Trophoblast cell (in vitro differentiated cells and primary cell): ENCODE data around the gene ASTN1.

Experiments
- DNase-seq, 2 donors: peaks; one replicate each; pipeline ENCODE4 v3.0.0-alpha.2; 2016
- H2AFZ ChIP-seq: 2 replicates; pipeline ENCODE4 v1.6.1; 2013; ENCODE audit warnings: low read length, moderate library complexity, mild to moderate bottlenecking; ENCODE audit not compliant: insufficient read depth, poor library complexity
- H2AK5ac ChIP-seq: 2 replicates; pipeline ENCODE4 v1.6.1; 2013; ENCODE audit warnings: mild to moderate bottlenecking, low read length
- H2BK120ac ChIP-seq: 2 replicates; pipeline ENCODE4 v1.6.1; 2013; ENCODE audit warnings: low read length, mild to moderate bottlenecking, moderate library complexity; ENCODE audit not compliant: insufficient read depth, poor library complexity
- H2BK12ac ChIP-seq: 2 replicates; pipeline ENCODE4 v1.6.1; 2013; ENCODE audit warnings: mild to moderate bottlenecking, low read length, moderate library complexity
- H2BK5ac ChIP-seq: 2 replicates; pipeline ENCODE4 v1.6.1; 2013; ENCODE audit warnings: low read length, low read depth, moderate library complexity, mild to moderate bottlenecking; ENCODE audit not compliant: poor library complexity
- H3K14ac ChIP-seq: 2 replicates; pipeline ENCODE4 v1.6.1; 2013; ENCODE audit warnings: mild to moderate bottlenecking, low read length
- H3K18ac ChIP-seq: 2 replicates; pipeline ENCODE4 v1.6.1; 2013; ENCODE audit warnings: mild to moderate bottlenecking, low read length
- H3K23ac ChIP-seq: 2 replicates; pipeline ENCODE4 v1.6.1; 2013; ENCODE audit warnings: low read length
- H3K27ac ChIP-seq: 2 replicates; pipeline ENCODE4 v1.5.1; 2013; ENCODE audit warnings: low read depth, mild to moderate bottlenecking, inconsistent platforms, low read length, moderate library complexity
- H3K27me3 ChIP-seq: 2 replicates; pipeline ENCODE4 v1.6.1; 2013; ENCODE audit warnings: inconsistent platforms, mild to moderate bottlenecking, low read length, moderate library complexity; ENCODE audit not compliant: insufficient read depth
- H3K36me3 ChIP-seq, 2 experiments: 1 replicate in 1 of 2; 2 replicates in 1 of 2; pipeline ENCODE4 v1.6.1; 2013; ENCODE audit warnings: low read length in 2 of 2, mild to moderate bottlenecking in 2 of 2, moderate library complexity in 1 of 2; ENCODE audit not compliant: insufficient read depth in 2 of 2, control insufficient read depth in 1 of 2
- H3K4ac ChIP-seq: 2 replicates; pipeline ENCODE4 v1.6.1; 2013; ENCODE audit warnings: low read depth, mild to moderate bottlenecking, low read length, moderate library complexity
- H3K4me1 ChIP-seq, 2 experiments: 1 replicate in 1 of 2; 2 replicates in 1 of 2; pipeline ENCODE4 v1.6.1; 2013; ENCODE audit warnings: low read length in 2 of 2, mild to moderate bottlenecking in 2 of 2, moderate library complexity in 1 of 2; ENCODE audit not compliant: insufficient read depth in 2 of 2, control insufficient read depth in 1 of 2
- H3K4me2 ChIP-seq: 2 replicates; pipeline ENCODE4 v1.6.1; 2013; ENCODE audit warnings: inconsistent platforms, mild to moderate bottlenecking, low read length, moderate library complexity
- H3K4me3 ChIP-seq: 2 replicates; pipeline ENCODE4 v1.5.1; 2013; ENCODE audit warnings: mild to moderate bottlenecking, low read depth, low read length, inconsistent platforms
- H3K79me1 ChIP-seq: one replicate; pipeline ENCODE4 v1.6.1; 2013; ENCODE audit warnings: low read length
- H3K79me2 ChIP-seq: 2 replicates; pipeline ENCODE4 v1.6.1; 2013; ENCODE audit warnings: low read length, mild to moderate bottlenecking; ENCODE audit not compliant: control insufficient read depth, insufficient read depth, poor library complexity
- H3K9ac ChIP-seq: 2 replicates; pipeline ENCODE4 v1.6.1; 2013; ENCODE audit warnings: mild to moderate bottlenecking, low read length
- H3K9me3 ChIP-seq: 2 replicates; pipeline ENCODE4 v1.6.1; 2013; ENCODE audit warnings: low read depth, mild to moderate bottlenecking, control low read depth, inconsistent platforms, low read length; ENCODE audit not compliant: insufficient read depth
- H4K12ac ChIP-seq: 2 replicates; pipeline ENCODE4 v1.6.1; 2013; ENCODE audit warnings: low read depth, mild to moderate bottlenecking, low read length, moderate library complexity
- H4K8ac ChIP-seq: 2 replicates; pipeline ENCODE4 v1.6.1; 2013; ENCODE audit warnings: low read depth, mild to moderate bottlenecking, low read length, moderate library complexity
- H4K91ac ChIP-seq: one replicate; pipeline ENCODE4 v1.6.1; 2013; ENCODE audit warnings: low read depth, mild to moderate bottlenecking, low read length, moderate library complexity
- WGBS: extraction: QIAGEN DNeasy Blood & Tissue Kit; methylation state at CpG from one replicate; pipeline ENCODE4 v1.1.7; 2013; ENCODE audit warnings: missing lambda C conversion rate; ENCODE audit not compliant: insufficient read length, insufficient coverage; ENCODE audit errors: extremely low coverage; 5-methylcytosine and 5-hydroxymethylcytosine counted together

The ASTN1 gene

DNA sequence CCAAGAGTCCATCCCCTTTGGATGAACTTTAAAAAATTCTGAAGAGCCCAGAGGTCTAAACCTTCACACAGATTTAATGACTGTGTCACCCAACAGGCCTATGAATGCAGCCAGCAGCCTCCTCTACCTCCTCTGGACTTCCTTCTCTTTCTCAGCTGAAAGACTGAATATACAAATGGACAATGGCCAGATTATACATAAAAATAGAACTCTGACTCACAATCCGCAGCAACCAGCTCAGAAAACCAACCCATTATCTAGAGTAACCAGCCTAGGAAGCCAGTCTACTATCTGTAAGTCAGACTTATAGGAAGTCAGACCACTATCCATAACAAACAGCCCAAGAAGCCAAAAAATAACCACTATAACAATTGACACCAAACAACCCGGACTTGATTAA lies 224.5 kb downstream of the ASTN1 start:
- H3K4me2 ChIP-seq, result no peak overlapping the region
- no peak overlapping the region for H3K14ac ChIP-seq
- no peak overlapping the region for H2BK5ac ChIP-seq
- H4K12ac ChIP-seq, result no peak overlapping the region
- H3K9ac ChIP-seq, result no peak overlapping the region
- H3K79me2 ChIP-seq, result no peaks in the 10 kb centered on the region
- H3K4me1 ChIP-seq, result no peaks in the 10 kb centered on the region
- no peak overlapping the region for H3K4ac ChIP-seq
- H4K8ac ChIP-seq, result no peak overlapping the region
- H3K36me3 ChIP-seq, result no peaks in the 10 kb centered on the region
- H2BK120ac ChIP-seq, result no peak overlapping the region
- H3K4me3 ChIP-seq, result no peak overlapping the region
- no peaks in the 10 kb centered on the region for H3K27me3 ChIP-seq
- H3K23ac ChIP-seq, result no peak overlapping the region
- H2BK12ac ChIP-seq, result no peak overlapping the region
- H3K9me3 ChIP-seq, result peaks cover 2% of the 10 kb centered on the region
- no peak overlapping the region for H4K91ac ChIP-seq
- no CpG with 5 or more reads among the region's 2 CpGs for WGBS
- no peak overlapping the region for H3K27ac ChIP-seq
- H2AFZ ChIP-seq, result no peak overlapping the region
- H2AK5ac ChIP-seq, result no peak overlapping the region
- H3K79me1 ChIP-seq, result no peaks in the 10 kb centered on the region
- no peak overlapping the region for H3K18ac ChIP-seq
- DNase-seq, result no peak

DNA sequence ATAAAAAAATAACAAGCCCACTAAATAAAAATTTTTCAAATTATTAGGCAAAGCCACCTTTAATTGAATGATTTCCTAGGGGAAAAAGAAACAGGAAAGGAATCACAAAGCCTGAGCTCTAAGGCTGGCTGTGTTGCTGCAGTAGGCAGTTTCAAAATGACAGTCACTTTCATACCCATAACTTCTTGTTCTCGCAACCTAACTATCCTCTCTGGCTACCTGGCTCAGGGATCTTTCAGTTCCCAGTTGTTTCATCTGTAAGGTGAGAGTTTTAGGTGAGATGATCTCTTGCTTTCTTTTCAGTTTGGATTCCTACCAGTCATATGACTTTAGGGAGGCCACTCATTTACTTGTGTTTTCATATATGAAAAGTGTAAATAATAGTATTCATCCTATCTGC lies 226.1 kb downstream of the ASTN1 start:
- Histone ChIP-seq H3K14ac (no peak overlapping the region), H3K4me1 (no peaks in the 10 kb centered on the region), H3K27ac (no peak overlapping the region), H2AK5ac (no peak overlapping the region), H3K18ac (no peak overlapping the region), H3K9me3 (peaks cover 2% of the 10 kb centered on the region), H3K4ac (no peak overlapping the region), H3K9ac (no peak overlapping the region), H3K79me1 (no peaks in the 10 kb centered on the region), H4K8ac (no peak overlapping the region), H2BK12ac (no peak overlapping the region), H2AFZ (no peak overlapping the region), H3K23ac (no peak overlapping the region), H2BK5ac (no peak overlapping the region), H3K36me3 (no peaks in the 10 kb centered on the region), H3K27me3 (no peaks in the 10 kb centered on the region), H3K4me3 (no peak overlapping the region), H3K4me2 (no peak overlapping the region), H3K79me2 (no peaks in the 10 kb centered on the region), H4K91ac (no peak overlapping the region), H2BK120ac (no peak overlapping the region), H4K12ac (no peak overlapping the region)
- WGBS, result no CpG with 5 or more reads among the region's 1 CpG
- no peak for DNase-seq

DNA sequence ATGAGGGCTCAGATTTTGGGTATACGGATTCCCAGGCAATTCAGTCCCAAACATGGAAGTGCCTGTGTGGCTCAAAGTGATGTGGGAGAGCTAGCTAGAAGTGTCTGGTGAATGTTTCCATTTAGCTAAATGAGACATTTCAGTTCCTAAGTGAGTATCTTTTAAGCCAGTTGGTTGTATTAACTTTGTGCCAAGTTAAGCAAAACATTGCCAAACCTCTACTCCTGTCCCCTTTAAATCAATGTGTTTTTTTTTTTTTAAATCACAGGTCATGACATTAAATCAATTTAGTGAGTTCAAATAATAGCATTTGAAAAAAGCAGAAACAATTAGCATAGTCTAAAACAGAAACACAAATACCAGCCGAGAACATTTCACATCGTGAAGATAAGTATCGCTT lies 230.1 kb downstream of the ASTN1 start:
- Histone ChIP-seq H3K23ac (no peak overlapping the region), H3K4ac (no peak overlapping the region), H3K27me3 (no peaks in the 10 kb centered on the region), H3K4me3 (no peak overlapping the region), H3K4me1 (no peaks in the 10 kb centered on the region), H3K4me2 (no peak overlapping the region), H2BK5ac (no peak overlapping the region), H2BK12ac (no peak overlapping the region), H3K36me3 (no peaks in the 10 kb centered on the region), H3K14ac (no peak overlapping the region), H3K79me2 (no peaks in the 10 kb centered on the region), H4K12ac (no peak overlapping the region), H3K18ac (no peak overlapping the region), H3K9me3 (peaks cover 2% of the 10 kb centered on the region), H4K8ac (no peak overlapping the region), H2AK5ac (no peak overlapping the region), H3K27ac (no peak overlapping the region), H3K9ac (no peak overlapping the region), H2BK120ac (no peak overlapping the region), H3K79me1 (no peaks in the 10 kb centered on the region), H2AFZ (no peak overlapping the region), H4K91ac (no peak overlapping the region)
- no peak for DNase-seq
- WGBS, result no CpG with 5 or more reads among the region's 4 CpGs

DNA sequence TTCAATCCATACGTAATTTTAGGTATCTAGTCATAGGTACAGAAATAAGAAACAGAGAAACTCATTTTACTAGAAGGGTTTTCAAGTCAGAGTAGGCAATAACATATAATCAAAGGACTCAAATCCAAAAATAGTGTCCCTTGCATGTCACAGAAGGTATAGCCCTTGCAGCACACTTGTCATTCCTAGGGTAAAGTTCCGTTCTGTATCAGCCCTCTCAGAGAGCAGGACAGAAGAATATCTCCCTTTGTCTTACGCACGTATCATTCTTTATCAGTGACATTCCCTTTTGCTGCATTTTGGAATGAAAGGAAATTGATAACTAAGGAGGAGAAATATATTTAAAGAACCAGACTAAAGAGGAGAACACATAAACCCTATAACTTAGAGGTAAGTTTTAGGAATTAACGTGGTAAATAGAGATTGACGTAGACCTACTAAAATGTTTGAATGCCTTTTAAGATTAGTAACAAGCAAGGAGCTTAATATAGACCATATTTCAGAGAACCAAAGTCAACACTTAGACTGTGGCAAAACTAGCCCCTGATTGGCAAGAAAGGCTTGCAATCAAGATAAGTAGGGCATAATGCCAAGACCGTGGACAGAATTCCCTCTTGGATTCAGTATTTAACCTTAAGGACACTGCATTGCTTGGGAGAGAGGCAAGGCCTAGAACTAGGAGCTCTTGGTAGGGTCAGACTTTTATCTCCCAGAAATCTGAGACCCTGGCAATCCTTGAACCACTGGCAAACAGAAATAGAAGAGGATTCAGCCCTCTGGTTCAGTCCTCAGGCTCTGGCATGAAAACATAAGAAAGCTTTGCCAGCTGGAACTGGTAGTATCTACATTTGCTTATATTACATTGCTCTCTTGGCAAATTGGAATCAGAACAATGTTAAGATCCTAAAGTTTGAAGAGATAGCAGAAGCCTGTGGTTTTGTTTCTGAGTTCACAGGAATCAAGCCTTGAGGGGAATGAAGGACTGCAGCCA lies 232.1 kb downstream of the ASTN1 start:
- Histone ChIP-seq H3K4me2 (no peak overlapping the region), H2BK120ac (no peak overlapping the region), H3K36me3 (no peaks in the 10 kb centered on the region), H3K9me3 (peaks cover 2% of the 10 kb centered on the region), H3K79me1 (no peaks in the 10 kb centered on the region), H2AK5ac (no peak overlapping the region), H3K14ac (no peak overlapping the region), H3K4ac (no peak overlapping the region), H2BK12ac (no peak overlapping the region), H3K27me3 (no peaks in the 10 kb centered on the region), H4K8ac (no peak overlapping the region), H2AFZ (no peak overlapping the region), H3K79me2 (no peaks in the 10 kb centered on the region), H3K9ac (no peak overlapping the region), H2BK5ac (no peak overlapping the region), H4K91ac (no peak overlapping the region), H3K18ac (no peak overlapping the region), H3K23ac (no peak overlapping the region), H3K4me3 (no peak overlapping the region), H3K4me1 (no peaks in the 10 kb centered on the region), H3K27ac (no peak overlapping the region), H4K12ac (no peak overlapping the region)
- DNase-seq, result peak; percentile 42 to 66
- no CpG with 5 or more reads among the region's 7 CpGs for WGBS
